HG03196 (cell line): ENCODE data around the gene KLK10.
"Not testable (repeated sequence)": the region's sequence is repeated elsewhere in the genome, so short reads cannot be mapped to it uniquely, and the experiment has no call there.

Experiments used
- ATAC-seq: cut with Tn5 transposase; IDR thresholded peaks from one replicate; pipeline ENCODE4 v1.9.1; 2021; ENCODE audit not compliant: unreplicated experiment

KLK10 gene

GRCh38 chr19:50969810-50970209, 49.7 kb downstream of the KLK10 start:
- not testable (repeated sequence) for ATAC-seq

- ATAC-seq, result no peak
These were observed 50.1 kb downstream of the KLK10 start, which contains the start of gene KLK6 for GRCh38 chr19:50969413-50969760. KLK6 (minus strand) TSS chr19:50969591; CDS start chr19:50968104, 1,487 bp downstream.

- ATAC-seq, result no peak
These were observed 50.6 kb downstream of the KLK10 start for GRCh38 chr19:50968716-50969412.

- no peak for ATAC-seq
These were observed 51.4 kb downstream of the KLK10 start for GRCh38 chr19:50967929-50968715.

GRCh38 chr19:50964266-50964665, 55.2 kb downstream of the KLK10 start:
- ATAC-seq, result no peak

GRCh38 chr19:50963381-50963780, 56.1 kb downstream of the KLK10 start:
- no peak for ATAC-seq
